GM12878 (cell line): ENCODE data around the gene ALKBH1. TPM values are rescaled to one million over a fixed set of nuclear protein-coding genes. Genes with fewer than 3 reads are reported as not detected.

ENCODE experiments used
- ATAC-seq: fragments of 200-7000 bp; cut with Tn5 transposase; 3 replicates; pipeline ENCODE4 v1.9.1; 2020; ENCODE audit warnings: mild to moderate bottlenecking, moderate library complexity
- BruUV-seq: library from RNA; stranded (reverse); fragments of 400-500 nt; replicated peaks from 2 replicates; lab custom pipeline; 2021; lab: Mats Ljungman, UMichigan
- CTCF ChIA-PET: fragments of 300-600 bp; sonication (Branson Sonifier 250); formaldehyde crosslinking; extraction: SDS; loops from one replicate; lab custom pipeline; 2021; ENCODE audit warnings: inconsistent platforms; lab: Yijun Ruan, JAX
- POLR2A ChIA-PET: fragments of 350-600 bp; formaldehyde crosslinking; extraction: SDS; loops from one replicate; lab custom pipeline; 2021; ENCODE audit warnings: inconsistent platforms; lab: Charles Lee
- RAD21 ChIA-PET: fragments of 300-600 bp; sonication (Branson Sonifier 250); formaldehyde crosslinking; loops from one replicate; lab custom pipeline; 2023; ENCODE audit warnings: antibody characterized with exemption; ENCODE audit not compliant: unreplicated experiment; lab: Charles Lee
- SMC1A ChIA-PET: fragments of 300-600 bp; sonication (Branson Sonifier 250); formaldehyde crosslinking; loops from one replicate; lab custom pipeline; 2023; ENCODE audit not compliant: unreplicated experiment, uncharacterized antibody; lab: Charles Lee
- DNase-seq: peaks from one replicate; pipeline ENCODE4 v3.0.0-alpha.2; 2011; ENCODE audit warnings: low read depth, low spot score
- FAIRE-seq: peaks from 3 replicates; lab custom pipeline; 2011; peaks lifted over from hg19 to GRCh38; lab: Jason Lieb, UNC
- H2AFZ ChIP-seq: 2 replicates; pipeline ENCODE4 v1.6.0; 2011; ENCODE audit warnings: low read depth, low read length, control low read depth; ENCODE audit not compliant: control insufficient read depth
- H3K27ac ChIP-seq: 2 replicates; pipeline ENCODE4 v1.5.1; 2011; ENCODE audit warnings: control low read depth; ENCODE audit not compliant: control insufficient read depth, insufficient read depth
- H3K27me3 ChIP-seq, 2 experiments: replicated peaks in 1 of 2; 2 replicates each; pipeline versions ENCODE4 v1.6.0 to v1.6.1; 2011; ENCODE audit warnings: low read length in 1 of 2; ENCODE audit not compliant: control insufficient read depth in 2 of 2, insufficient read depth in 2 of 2
- H3K36me3 ChIP-seq, 2 experiments: 2 replicates each; pipeline ENCODE4 v1.5.1; 2011; ENCODE audit warnings: low read length in 1 of 2; ENCODE audit not compliant: control insufficient read depth in 2 of 2, insufficient read depth in 2 of 2
- H3K4me1 ChIP-seq: 2 replicates; pipeline ENCODE4 v1.6.1; 2011; ENCODE audit warnings: mild to moderate bottlenecking, low read length, moderate library complexity, mixed read lengths; ENCODE audit not compliant: control insufficient read depth, insufficient read depth
- H3K4me2 ChIP-seq: 2 replicates; pipeline ENCODE4 v1.6.0; 2011; ENCODE audit warnings: control low read depth; ENCODE audit not compliant: control insufficient read depth, insufficient read depth
- H3K4me3 ChIP-seq: fragments of 200-600 bp; sonication (generic); 2 replicates; pipeline ENCODE4 v1.5.1; 2016
- H3K79me2 ChIP-seq: 2 replicates; pipeline ENCODE4 v1.6.0; 2011; ENCODE audit warnings: low read length; ENCODE audit not compliant: control insufficient read depth, insufficient read depth
- H3K9ac ChIP-seq: 2 replicates; pipeline ENCODE4 v1.8.0; 2011; ENCODE audit warnings: low read length, control low read depth, mixed read lengths; ENCODE audit not compliant: control insufficient read depth, insufficient read depth
- H3K9me3 ChIP-seq: replicated peaks from 3 replicates; pipeline ENCODE4 v1.5.1; 2011; ENCODE audit warnings: mild to moderate bottlenecking, low read length; ENCODE audit not compliant: control insufficient read depth, insufficient read depth
- H4K20me1 ChIP-seq: 2 replicates; pipeline ENCODE4 v1.6.0; 2011; ENCODE audit not compliant: control insufficient read depth, insufficient read depth
- EED ChIP-seq: sonication (generic); IDR thresholded peaks from 2 replicates; pipeline ENCODE4 v1.6.1; 2016; ENCODE audit warnings: antibody characterized with exemption, low read depth
- ESRRA ChIP-seq: IDR thresholded peaks from 2 replicates; pipeline ENCODE4 v1.6.1; 2012; ENCODE audit warnings: mild to moderate bottlenecking, low read length, improper control_type of control experiment
- FOS ChIP-seq: IDR thresholded peaks from 3 replicates; pipeline ENCODE4 v1.6.1; 2011; ENCODE audit warnings: borderline replicate concordance; ENCODE audit not compliant: insufficient read length; ENCODE audit errors: extremely low read depth
- HDGF ChIP-seq: fragments of 450-650 bp; IDR thresholded peaks from 2 replicates; pipeline ENCODE4 v1.6.1; 2016; ENCODE audit warnings: antibody characterized with exemption
- NFXL1 ChIP-seq: fragments of 450-650 bp; IDR thresholded peaks from 2 replicates; pipeline ENCODE4 v1.6.1; 2017; ENCODE audit warnings: antibody characterized with exemption, mild to moderate bottlenecking, borderline replicate concordance
- PAX5 ChIP-seq: IDR thresholded peaks from 2 replicates; pipeline ENCODE4 v1.6.1; 2011; ENCODE audit warnings: low read depth, low read length, borderline replicate concordance
- RBBP5 ChIP-seq: fragments of 200-600 bp; sonication (generic); conservative IDR thresholded peaks from 2 replicates; pipeline ENCODE4 v1.6.1; 2016
- SMAD1 ChIP-seq: fragments of 450-650 bp; IDR thresholded peaks from 2 replicates; pipeline ENCODE4 v1.6.1; 2018; ENCODE audit warnings: mild to moderate bottlenecking, low read depth; ENCODE audit not compliant: partially characterized antibody
- ZNF217 ChIP-seq: fragments of 450-650 bp; IDR thresholded peaks from 2 replicates; pipeline ENCODE4 v1.6.1; 2017; ENCODE audit warnings: antibody characterized with exemption, mild to moderate bottlenecking
- WGBS: methylation state at CpG from one replicate; pipeline ENCODE4 v1.1.6; 2016; ENCODE audit warnings: low lambda C conversion rate; ENCODE audit not compliant: insufficient replicate concordance, insufficient coverage; ENCODE audit errors: missing lambda C conversion rate; 5-methylcytosine and 5-hydroxymethylcytosine counted together
- in situ Hi-C: fragments of 300-500 bp; cut with MboI; formaldehyde crosslinking; loops from 9 replicates; pipeline ENCODE4 v1.14.3; 2018; ENCODE audit warnings: mixed read lengths
- intact Hi-C: fragments of 100-400 bp; cut with micrococcal nuclease; formaldehyde crosslinking; loops from one replicate; pipeline ENCODE4 v1.14.2; 2022; ENCODE audit not compliant: unreplicated experiment
- polyA plus RNA-seq, 11 experiments: library from polyadenylated mRNA; depleted of rRNA in 4 of 11; unstranded in 6 of 11; stranded (reverse) in 5 of 11; fragments of >200 nt; fragmentation: Nextera tagmentation in 4 of 11; fragmentation: Illumina TruSeq in 1 of 11; extraction: Ambion mirVana in 4 of 11; extraction: Trizol in 1 of 11; gene quantifications; 1 replicate in 1 of 11; 2 replicates in 10 of 11; pipeline versions ENCODE4 v1.2.1 to v1.2.3, GENCODE V29; 2011 to 2016; ENCODE audit warnings: inconsistent platforms in 2 of 11, missing spikeins in 2 of 11, low read depth in 1 of 11
- total RNA-seq, 4 experiments: library from RNA; depleted of rRNA in 3 of 4; stranded (reverse); fragments of >200 nt in 3 of 4; fragmentation: Illumina TruSeq in 1 of 4; extraction: Trizol in 1 of 4; gene quantifications; 2 replicates each; pipeline versions ENCODE4 v1.2.1 to v1.2.3, GENCODE V29; 2013 to 2021

The ALKBH1 gene
- total and polyA plus RNA-seq, 10 of the 15 experiments (the other 5 are each of a cell fraction or from before 2014, with no cell fraction given), result 6.5 to 24.1 (median 17.0) TPM

GRCh38 chr14:77646907-77647306 is 60.9 kb downstream of the ALKBH1 start:
- in situ Hi-C loops (no loop called here), intact Hi-C loops (no loop called here)
- Histone ChIP-seq H3K4me3 (no peak overlapping the region), H3K27ac (no peak overlapping the region), H3K9me3 (no peaks in the 10 kb centered on the region; the same call in 2 of the 3 replicates), H3K9ac (no peak overlapping the region), H2AFZ (no peak overlapping the region), H3K36me3 (no peaks in the 10 kb centered on the region), H3K27me3 (no peaks in the 10 kb centered on the region), H3K4me1 (peaks cover 4% of the 10 kb centered on the region), H4K20me1 (no peaks in the 10 kb centered on the region), H3K4me2 (no peak overlapping the region), H3K79me2 (no peaks in the 10 kb centered on the region)
- POLR2A ChIA-PET, result interaction anchor here (0.6 to 0.7 kb wide), 3 partner anchors 10 to 75 kb away, joined by 3 read pairs; no protein-coding TSS in a partner anchor
- DNase-seq (no peak), ATAC-seq (no peak), FAIRE-seq (no peak)
- CTCF ChIA-PET, result no interaction called here
- TF ChIP-seq NFXL1 (no peak), SMAD1 (no peak), ZNF217 (no peak), EED (no peak), PAX5 (no peak), RBBP5 (no peak), ESRRA (no peak), HDGF (no peak), FOS (no peak)
- BruUV-seq, result no TSS peak
- SMC1A ChIA-PET, result interaction anchor here (0.6 kb wide), 2 partner anchors 35 to 133 kb away, joined by 3 read pairs; no protein-coding TSS in a partner anchor
- WGBS, result 49% methylated on average over 4 of the region's 4 CpGs
- RAD21 ChIA-PET, result no interaction called here
